Esophagus squamous epithelium (tissue), 5 donors: ENCODE measurements around the gene NOSTRIN. TPM values are rescaled to one million over a fixed set of nuclear protein-coding genes. Genes with fewer than 3 reads are reported as not detected.

Experiments
- DNase-seq: peaks from one replicate; lab custom pipeline; 2025; lab: John Stamatoyannopoulos, UW
- H3K27ac ChIP-seq, 4 donors: fragments of 200-600 bp; sonication (generic); one replicate each; pipeline ENCODE4 v1.5.1; 2016 to 2019; ENCODE audit warnings: mild to moderate bottlenecking in 1 of 4
- H3K27me3 ChIP-seq, 4 donors: fragments of 200-600 bp; sonication (generic); 1 replicate in 3 of 4; 2 replicates in 1 of 4; pipeline versions ENCODE4 v1.5.1 to v1.6.0; 2017 to 2021; ENCODE audit warnings: antibody characterized with exemption in 1 of 4
- H3K36me3 ChIP-seq, 3 donors: fragments of 200-600 bp; sonication (generic); one replicate each; pipeline ENCODE4 v1.5.1; 2016 to 2019
- H3K4me1 ChIP-seq, 3 donors: fragments of 200-600 bp; sonication (generic); one replicate each; pipeline ENCODE4 v1.5.1; 2017 to 2019
- H3K4me3 ChIP-seq, 4 donors: fragments of 200-600 bp; sonication (generic); 1 replicate in 3 of 4; 2 replicates in 1 of 4; pipeline ENCODE4 v1.5.1; 2016 to 2019; ENCODE audit warnings: mild to moderate bottlenecking in 2 of 4, moderate library complexity in 1 of 4
- H3K9me3 ChIP-seq, 3 donors: fragments of 200-600 bp; sonication (generic); one replicate each; pipeline ENCODE4 v1.5.1; 2016 to 2019
- POLR2A ChIP-seq, 4 donors: fragments of 450-650 bp; IDR thresholded peaks; one replicate each; pipeline ENCODE4 v1.6.1; 2017; ENCODE audit warnings: antibody characterized with exemption in 4 of 4, mild to moderate bottlenecking in 4 of 4, moderate library complexity in 3 of 4
- WGBS, 2 donors: methylation state at CpG; one replicate each; pipeline ENCODE4 v1.1.5; 2018; 5-methylcytosine and 5-hydroxymethylcytosine counted together
- intact Hi-C: fragments of 100-400 bp; cut with DNase I; formaldehyde crosslinking; loops from one replicate; pipeline ENCODE4 v1.15.0; 2022
- total RNA-seq, 4 donors: library from RNA; depleted of rRNA; stranded (reverse); fragments of >200 nt; gene quantifications; one replicate each; pipeline ENCODE4 v1.1.0, GENCODE V29; 2016
- TF ChIP-seq, protein P1 (sequence below), 6 experiments: fragments of 450-650 bp in 4 of 6; fragments of 200-600 bp in 2 of 6; sonication (generic) in 2 of 6; IDR thresholded peaks; one replicate each; pipeline ENCODE4 v1.5.1; 2016 to 2019; ENCODE audit warnings: antibody characterized with exemption in 6 of 6, mild to moderate bottlenecking in 4 of 6, moderate library complexity in 4 of 6
- donor health status: DM: yes; HTN: yes; CAD: no.

The NOSTRIN gene
- total RNA-seq, 4 donors from 2014 or later: 0.76 to 15.6 (median 4.2) TPM

- Histone ChIP-seq H3K9me3 (peaks cover 0 to 3% (median 0%) of the 10 kb centered on the region in 3 donors), H3K27ac (no peak overlapping the region), H3K27me3 (peaks cover 0 to 36% (median 0%) of the 10 kb centered on the region in 4 donors), H3K4me3 (no peak overlapping the region), H3K36me3 (no peaks in the 10 kb centered on the region), H3K4me1 (peaks cover 0 to 9% (median 4%) of the 10 kb centered on the region in 3 donors)
- 38 to 51% methylated on average over 6 of the region's 6 CpGs for WGBS, 2 donors
- TF ChIP-seq POLR2A (IDR thresholded peaks at IDR 0.05): no peak
- TF ChIP-seq, protein P1, sequence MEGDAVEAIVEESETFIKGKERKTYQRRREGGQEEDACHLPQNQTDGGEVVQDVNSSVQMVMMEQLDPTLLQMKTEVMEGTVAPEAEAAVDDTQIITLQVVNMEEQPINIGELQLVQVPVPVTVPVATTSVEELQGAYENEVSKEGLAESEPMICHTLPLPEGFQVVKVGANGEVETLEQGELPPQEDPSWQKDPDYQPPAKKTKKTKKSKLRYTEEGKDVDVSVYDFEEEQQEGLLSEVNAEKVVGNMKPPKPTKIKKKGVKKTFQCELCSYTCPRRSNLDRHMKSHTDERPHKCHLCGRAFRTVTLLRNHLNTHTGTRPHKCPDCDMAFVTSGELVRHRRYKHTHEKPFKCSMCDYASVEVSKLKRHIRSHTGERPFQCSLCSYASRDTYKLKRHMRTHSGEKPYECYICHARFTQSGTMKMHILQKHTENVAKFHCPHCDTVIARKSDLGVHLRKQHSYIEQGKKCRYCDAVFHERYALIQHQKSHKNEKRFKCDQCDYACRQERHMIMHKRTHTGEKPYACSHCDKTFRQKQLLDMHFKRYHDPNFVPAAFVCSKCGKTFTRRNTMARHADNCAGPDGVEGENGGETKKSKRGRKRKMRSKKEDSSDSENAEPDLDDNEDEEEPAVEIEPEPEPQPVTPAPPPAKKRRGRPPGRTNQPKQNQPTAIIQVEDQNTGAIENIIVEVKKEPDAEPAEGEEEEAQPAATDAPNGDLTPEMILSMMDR (IDR thresholded peaks at IDR 0.05): no peak
- intact Hi-C loops: no loop called here
- DNase-seq: no peak
Measured at GRCh38 chr2:168912466-168912865, 110.0 kb downstream of the NOSTRIN start.

DNA sequence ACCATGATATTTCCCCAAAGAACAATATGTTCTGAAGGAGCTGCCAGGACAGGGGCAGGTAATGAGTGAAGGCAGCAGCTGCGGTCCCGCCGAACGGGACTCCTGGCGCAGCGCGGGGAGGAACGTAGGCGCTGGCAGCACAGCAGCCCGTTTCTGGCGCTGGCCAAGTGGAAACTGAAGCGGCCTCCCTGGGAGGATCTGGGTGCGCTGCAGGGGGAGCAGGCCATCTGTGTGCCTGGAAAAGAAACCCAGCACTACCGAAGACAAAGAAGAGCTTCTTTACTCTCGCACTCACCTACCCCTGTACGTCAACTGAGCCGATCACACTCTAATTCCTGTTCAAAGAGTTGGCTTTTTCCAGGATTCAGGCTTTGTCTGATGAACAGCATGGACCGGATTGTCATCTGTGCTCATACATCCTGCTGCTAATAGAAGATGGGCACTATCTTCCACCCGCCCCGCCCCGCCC lies 110.5 kb downstream of the NOSTRIN start:
- WGBS, 2 donors: 15 to 35% methylated on average over 7 to 19 of the region's 21 CpGs
- peaks cover 0 to 9% (median 4%) of the 10 kb centered on the region in 3 donors for H3K4me1 ChIP-seq
- H3K27me3 ChIP-seq: peaks cover 0 to 33% (median 0%) of the 10 kb centered on the region in 4 donors
- TF ChIP-seq, protein P1 (IDR thresholded peaks at IDR 0.05): no peak
- no peak for TF ChIP-seq POLR2A (IDR thresholded peaks at IDR 0.05)
- intact Hi-C loops: no loop called here
- H3K4me3 ChIP-seq: peak overlapping the region in 1 of 4 donors; percentile 46
- no peak for DNase-seq
- no peak overlapping the region for H3K27ac ChIP-seq
- no peaks in the 10 kb centered on the region for H3K36me3 ChIP-seq
- H3K9me3 ChIP-seq: peaks cover 0 to 3% (median 0%) of the 10 kb centered on the region in 3 donors

DNA sequence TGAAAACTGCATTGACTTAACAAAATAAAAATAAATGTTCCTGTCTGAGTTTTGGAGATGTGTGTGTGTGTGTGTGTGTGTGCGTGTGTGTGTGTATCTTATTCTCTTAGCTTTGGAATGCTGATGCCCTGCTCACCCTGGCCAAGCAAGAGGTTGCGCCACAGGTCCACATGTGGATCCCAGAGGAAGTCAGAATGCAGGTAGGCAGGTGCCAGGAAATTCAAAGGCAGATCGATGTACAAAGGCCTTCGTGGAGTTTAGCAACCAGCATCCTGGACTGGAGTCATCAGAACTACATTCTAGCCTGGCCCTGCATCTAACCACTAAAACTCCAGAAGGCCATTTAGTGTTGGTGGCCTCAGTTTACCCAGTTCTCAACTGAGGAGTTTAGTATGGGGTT lies 111.1 kb downstream of the NOSTRIN start:
- H3K27ac ChIP-seq: no peak overlapping the region
- peaks cover 0 to 9% (median 4%) of the 10 kb centered on the region in 3 donors for H3K4me1 ChIP-seq
- no peak for TF ChIP-seq POLR2A (IDR thresholded peaks at IDR 0.05)
- TF ChIP-seq, protein P1 (IDR thresholded peaks at IDR 0.05): no peak
- peaks cover 0 to 3% (median 0%) of the 10 kb centered on the region in 3 donors for H3K9me3 ChIP-seq
- peaks cover 0 to 33% (median 0%) of the 10 kb centered on the region in 4 donors for H3K27me3 ChIP-seq
- H3K36me3 ChIP-seq: no peaks in the 10 kb centered on the region
- no peak for DNase-seq
- H3K4me3 ChIP-seq: no peak overlapping the region
- intact Hi-C loops: no loop called here
- 87 to 90% methylated on average over 2 to 3 of the region's 4 CpGs for WGBS, 2 donors

Other genes starting within 250 kb of the NOSTRIN start
- gene SPC25, start 87.8 kb downstream of the NOSTRIN start, total RNA-seq: 10 to 100 TPM in 1 of 4 donors, 1 to 10 TPM in 3; 2.2 to 11.7 (median 4.2) TPM
- gene G6PC2, start 98.7 kb downstream of the NOSTRIN start, total RNA-seq: not detected
- gene ABCB11, start 228.7 kb downstream of the NOSTRIN start, total RNA-seq: under 1 TPM in 2 of 4 donors, not detected in 2; 0.18 to 0.68 TPM